HEK293 (cell line): ENCODE results near the gene TDRKH.

Experiments
- FEZF1 ChIP-seq: fragments of 450-650 bp; formaldehyde crosslinking; IDR thresholded peaks from 2 replicates; pipeline ENCODE4 v1.5.1; 2016; ENCODE audit warnings: missing biosample characterization, missing genetic modification characterization
- GLI4 ChIP-seq: fragments of 450-650 bp; formaldehyde crosslinking; IDR thresholded peaks from 2 replicates; pipeline ENCODE4 v1.5.1; 2016; ENCODE audit warnings: missing biosample characterization, missing genetic modification characterization
- GLIS2 ChIP-seq: fragments of 450-650 bp; formaldehyde crosslinking; IDR thresholded peaks from 2 replicates; pipeline ENCODE4 v1.5.1; 2016; ENCODE audit warnings: missing biosample characterization, missing genetic modification characterization
- HIC1 ChIP-seq: fragments of 450-650 bp; formaldehyde crosslinking; IDR thresholded peaks from 2 replicates; pipeline ENCODE4 v1.5.1; 2016; ENCODE audit warnings: missing biosample characterization, missing genetic modification characterization
- KLF8 ChIP-seq: fragments of 450-650 bp; formaldehyde crosslinking; IDR thresholded peaks from 2 replicates; pipeline ENCODE4 v1.5.1; 2016; ENCODE audit warnings: missing biosample characterization, missing genetic modification characterization
- MYNN ChIP-seq: fragments of 450-650 bp; formaldehyde crosslinking; IDR thresholded peaks from 2 replicates; pipeline ENCODE4 v1.5.1; 2016; ENCODE audit warnings: missing biosample characterization, missing genetic modification characterization, borderline replicate concordance
- OSR2 ChIP-seq: fragments of 450-650 bp; formaldehyde crosslinking; IDR thresholded peaks from 2 replicates; pipeline ENCODE4 v1.5.1; 2016; ENCODE audit warnings: missing biosample characterization, missing genetic modification characterization
- PATZ1 ChIP-seq: fragments of 450-650 bp; formaldehyde crosslinking; IDR thresholded peaks from 2 replicates; pipeline ENCODE4 v1.5.1; 2016; ENCODE audit warnings: missing biosample characterization, missing genetic modification characterization
- PRDM4 ChIP-seq: fragments of 450-650 bp; formaldehyde crosslinking; IDR thresholded peaks from 2 replicates; pipeline ENCODE4 v1.5.1; 2017; ENCODE audit warnings: missing biosample characterization, missing genetic modification characterization
- SCRT1 ChIP-seq: fragments of 450-650 bp; formaldehyde crosslinking; IDR thresholded peaks from 2 replicates; pipeline ENCODE4 v1.5.1; 2016; ENCODE audit warnings: missing biosample characterization, missing genetic modification characterization, borderline replicate concordance
- SP7 ChIP-seq: fragments of 450-650 bp; formaldehyde crosslinking; IDR thresholded peaks from 2 replicates; pipeline ENCODE4 v1.5.1; 2016; ENCODE audit warnings: missing biosample characterization, missing genetic modification characterization
- YY1 ChIP-seq: fragments of 450-650 bp; formaldehyde crosslinking; IDR thresholded peaks from 2 replicates; pipeline ENCODE4 v1.5.1; 2018; ENCODE audit warnings: missing biosample characterization, missing genetic modification characterization
- ZBTB48 ChIP-seq: fragments of 450-650 bp; formaldehyde crosslinking; IDR thresholded peaks from 2 replicates; pipeline ENCODE4 v1.5.1; 2016; ENCODE audit warnings: missing biosample characterization, missing genetic modification characterization
- ZNF10 ChIP-seq: fragments of 450-650 bp; formaldehyde crosslinking; IDR thresholded peaks from 2 replicates; pipeline ENCODE4 v1.5.1; 2017; ENCODE audit warnings: missing biosample characterization, missing genetic modification characterization
- ZNF112 ChIP-seq: fragments of 450-650 bp; formaldehyde crosslinking; IDR thresholded peaks from 2 replicates; pipeline ENCODE4 v1.5.0; 2017; ENCODE audit warnings: missing biosample characterization, missing genetic modification characterization
- ZNF19 ChIP-seq: fragments of 450-650 bp; formaldehyde crosslinking; IDR thresholded peaks from 2 replicates; pipeline ENCODE4; 2016; ENCODE audit warnings: missing biosample characterization, missing genetic modification characterization, low read depth
- ZNF239 ChIP-seq: fragments of 450-650 bp; formaldehyde crosslinking; IDR thresholded peaks from 2 replicates; pipeline ENCODE4 v1.5.1; 2016; ENCODE audit warnings: missing biosample characterization, missing genetic modification characterization
- ZNF266 ChIP-seq: fragments of 450-650 bp; formaldehyde crosslinking; IDR thresholded peaks from 2 replicates; pipeline ENCODE4 v1.5.1; 2016; ENCODE audit warnings: missing biosample characterization, missing genetic modification characterization, low read depth
- ZNF423 ChIP-seq: fragments of 450-650 bp; formaldehyde crosslinking; IDR thresholded peaks from 2 replicates; pipeline ENCODE4 v1.5.1; 2016; ENCODE audit warnings: missing biosample characterization, missing genetic modification characterization
- ZNF473 ChIP-seq: fragments of 450-650 bp; formaldehyde crosslinking; IDR thresholded peaks from 2 replicates; pipeline ENCODE4 v1.5.1; 2017; ENCODE audit warnings: missing biosample characterization, missing genetic modification characterization
- ZNF521 ChIP-seq: fragments of 450-650 bp; formaldehyde crosslinking; IDR thresholded peaks from 2 replicates; pipeline ENCODE4 v1.5.1; 2017; ENCODE audit warnings: missing biosample characterization, mild to moderate bottlenecking, missing genetic modification characterization
- ZNF561 ChIP-seq: fragments of 450-650 bp; IDR thresholded peaks from 2 replicates; pipeline ENCODE4 v1.5.1; 2018; ENCODE audit warnings: missing biosample characterization, missing genetic modification characterization, borderline replicate concordance
- ZNF664 ChIP-seq: fragments of 450-650 bp; formaldehyde crosslinking; IDR thresholded peaks from 2 replicates; pipeline ENCODE4 v1.5.1; 2016; ENCODE audit warnings: missing biosample characterization, missing genetic modification characterization
- TF ChIP-seq, protein P1 (sequence below): fragments of 450-650 bp; formaldehyde crosslinking; IDR thresholded peaks from 2 replicates; pipeline ENCODE4 v1.5.1; 2016; ENCODE audit warnings: missing biosample characterization, missing genetic modification characterization, low read depth
- TF ChIP-seq, protein P2 (sequence below): fragments of 450-650 bp; formaldehyde crosslinking; IDR thresholded peaks from 2 replicates; pipeline ENCODE4 v1.5.1; 2016; ENCODE audit warnings: missing biosample characterization, missing genetic modification characterization, borderline replicate concordance
- TF ChIP-seq, protein P3 (sequence below): fragments of 450-650 bp; formaldehyde crosslinking; IDR thresholded peaks from 2 replicates; pipeline ENCODE4 v1.5.1; 2016; ENCODE audit warnings: missing biosample characterization, missing genetic modification characterization, borderline replicate concordance

TDRKH gene

DNA sequence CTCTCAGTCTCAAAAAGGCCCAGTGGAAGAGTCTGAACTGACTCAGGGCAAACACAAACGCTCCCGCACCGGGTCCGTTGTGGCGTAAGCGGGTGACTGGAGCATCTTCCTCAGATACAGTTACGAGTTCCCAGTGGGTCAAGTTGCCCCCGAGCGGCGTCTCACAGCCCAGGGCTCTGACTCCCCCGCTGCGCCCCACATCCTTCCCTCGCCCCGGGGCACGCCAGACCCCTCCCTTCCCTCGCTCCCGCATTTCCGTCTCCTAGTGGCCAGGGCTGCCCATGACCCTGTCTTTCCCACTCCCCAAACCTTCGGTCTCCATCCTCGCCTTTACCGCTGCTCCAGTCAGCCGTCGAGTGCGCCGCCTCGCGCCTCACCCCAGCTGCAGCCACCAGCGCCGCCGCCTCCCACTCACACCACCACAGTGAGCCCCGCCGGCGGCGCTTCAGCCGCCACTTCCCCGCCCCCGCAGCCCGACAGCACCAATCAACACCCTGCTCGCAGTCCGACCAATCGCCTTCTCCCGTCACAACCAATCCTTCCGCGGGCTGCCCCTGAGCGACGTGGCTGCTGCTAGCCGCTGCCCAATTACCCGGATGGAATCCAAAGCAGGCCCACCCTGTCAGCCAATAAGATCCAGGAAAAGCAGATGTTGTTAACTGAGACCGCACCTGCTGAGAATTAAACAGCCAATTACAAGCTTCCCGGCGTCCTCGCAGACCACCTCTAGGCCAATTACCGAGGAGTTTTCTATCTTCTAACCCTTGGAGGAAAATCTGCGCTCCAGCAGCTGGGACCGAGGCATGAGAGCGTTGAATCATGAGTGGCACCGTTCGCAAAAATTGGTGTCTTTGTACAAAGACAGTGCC lies at the start of gene TDRKH (continued):
- peak; percentile 98 for TF ChIP-seq PATZ1 (tag by site-specific recombination)
- no peak for TF ChIP-seq ZNF19 (tag by site-specific recombination)
- peak; percentile 29; the same call in 1 of the 2 replicates for TF ChIP-seq OSR2
- no peak for TF ChIP-seq SCRT1 (tag by site-specific recombination)
- TF ChIP-seq ZNF239, result no peak
- no peak for TF ChIP-seq ZNF266 (tag by site-specific recombination)
- TF ChIP-seq FEZF1 (tag by site-specific recombination), result no peak
- TF ChIP-seq ZNF473 (tag by site-specific recombination), result no peak
- TF ChIP-seq ZNF112 (tag by site-specific recombination), result no peak
- TF ChIP-seq, protein P1, sequence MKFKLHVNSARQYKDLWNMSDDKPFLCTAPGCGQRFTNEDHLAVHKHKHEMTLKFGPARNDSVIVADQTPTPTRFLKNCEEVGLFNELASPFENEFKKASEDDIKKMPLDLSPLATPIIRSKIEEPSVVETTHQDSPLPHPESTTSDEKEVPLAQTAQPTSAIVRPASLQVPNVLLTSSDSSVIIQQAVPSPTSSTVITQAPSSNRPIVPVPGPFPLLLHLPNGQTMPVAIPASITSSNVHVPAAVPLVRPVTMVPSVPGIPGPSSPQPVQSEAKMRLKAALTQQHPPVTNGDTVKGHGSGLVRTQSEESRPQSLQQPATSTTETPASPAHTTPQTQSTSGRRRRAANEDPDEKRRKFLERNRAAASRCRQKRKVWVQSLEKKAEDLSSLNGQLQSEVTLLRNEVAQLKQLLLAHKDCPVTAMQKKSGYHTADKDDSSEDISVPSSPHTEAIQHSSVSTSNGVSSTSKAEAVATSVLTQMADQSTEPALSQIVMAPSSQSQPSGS (tag by site-specific recombination), result no peak
- TF ChIP-seq PRDM4 (tag by site-specific recombination), result peak; percentile 63
- peak; percentile 99 for TF ChIP-seq GLIS2 (tag by site-specific recombination)
- TF ChIP-seq, protein P2, sequence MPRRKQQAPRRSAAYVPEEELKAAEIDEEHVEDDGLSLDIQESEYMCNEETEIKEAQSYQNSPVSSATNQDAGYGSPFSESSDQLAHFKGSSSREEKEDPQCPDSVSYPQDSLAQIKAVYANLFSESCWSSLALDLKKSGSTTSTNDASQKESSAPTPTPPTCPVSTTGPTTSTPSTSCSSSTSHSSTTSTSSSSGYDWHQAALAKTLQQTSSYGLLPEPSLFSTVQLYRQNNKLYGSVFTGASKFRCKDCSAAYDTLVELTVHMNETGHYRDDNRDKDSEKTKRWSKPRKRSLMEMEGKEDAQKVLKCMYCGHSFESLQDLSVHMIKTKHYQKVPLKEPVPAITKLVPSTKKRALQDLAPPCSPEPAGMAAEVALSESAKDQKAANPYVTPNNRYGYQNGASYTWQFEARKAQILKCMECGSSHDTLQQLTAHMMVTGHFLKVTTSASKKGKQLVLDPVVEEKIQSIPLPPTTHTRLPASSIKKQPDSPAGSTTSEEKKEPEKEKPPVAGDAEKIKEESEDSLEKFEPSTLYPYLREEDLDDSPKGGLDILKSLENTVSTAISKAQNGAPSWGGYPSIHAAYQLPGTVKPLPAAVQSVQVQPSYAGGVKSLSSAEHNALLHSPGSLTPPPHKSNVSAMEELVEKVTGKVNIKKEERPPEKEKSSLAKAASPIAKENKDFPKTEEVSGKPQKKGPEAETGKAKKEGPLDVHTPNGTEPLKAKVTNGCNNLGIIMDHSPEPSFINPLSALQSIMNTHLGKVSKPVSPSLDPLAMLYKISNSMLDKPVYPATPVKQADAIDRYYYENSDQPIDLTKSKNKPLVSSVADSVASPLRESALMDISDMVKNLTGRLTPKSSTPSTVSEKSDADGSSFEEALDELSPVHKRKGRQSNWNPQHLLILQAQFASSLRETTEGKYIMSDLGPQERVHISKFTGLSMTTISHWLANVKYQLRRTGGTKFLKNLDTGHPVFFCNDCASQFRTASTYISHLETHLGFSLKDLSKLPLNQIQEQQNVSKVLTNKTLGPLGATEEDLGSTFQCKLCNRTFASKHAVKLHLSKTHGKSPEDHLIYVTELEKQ (tag by site-specific recombination), result peak; percentile 75; the same call in 1 of the 2 replicates
- peak; percentile 57 for TF ChIP-seq ZNF10 (tag by site-specific recombination)
- TF ChIP-seq ZNF561, result peak; percentile 61; the same call in 1 of the 2 replicates
- peak; percentile 84 for TF ChIP-seq ZBTB48
- TF ChIP-seq SP7, result peak; percentile 91
- no peak for TF ChIP-seq ZNF521 (tag by site-specific recombination)
- TF ChIP-seq ZNF664 (tag by site-specific recombination), result no peak
- TF ChIP-seq ZNF423 (tag by site-specific recombination), result no peak
- peak; percentile 85; the same call in 1 of the 2 replicates for TF ChIP-seq GLI4 (tag by site-specific recombination)
- TF ChIP-seq MYNN, result peak; percentile 65; the same call in 1 of the 2 replicates
- TF ChIP-seq HIC1 (tag by site-specific recombination), result peak; percentile 84
- no peak for TF ChIP-seq YY1
- TF ChIP-seq KLF8 (tag by site-specific recombination), result peak; percentile 86; the same call in 1 of the 2 replicates
- TF ChIP-seq, protein P3, sequence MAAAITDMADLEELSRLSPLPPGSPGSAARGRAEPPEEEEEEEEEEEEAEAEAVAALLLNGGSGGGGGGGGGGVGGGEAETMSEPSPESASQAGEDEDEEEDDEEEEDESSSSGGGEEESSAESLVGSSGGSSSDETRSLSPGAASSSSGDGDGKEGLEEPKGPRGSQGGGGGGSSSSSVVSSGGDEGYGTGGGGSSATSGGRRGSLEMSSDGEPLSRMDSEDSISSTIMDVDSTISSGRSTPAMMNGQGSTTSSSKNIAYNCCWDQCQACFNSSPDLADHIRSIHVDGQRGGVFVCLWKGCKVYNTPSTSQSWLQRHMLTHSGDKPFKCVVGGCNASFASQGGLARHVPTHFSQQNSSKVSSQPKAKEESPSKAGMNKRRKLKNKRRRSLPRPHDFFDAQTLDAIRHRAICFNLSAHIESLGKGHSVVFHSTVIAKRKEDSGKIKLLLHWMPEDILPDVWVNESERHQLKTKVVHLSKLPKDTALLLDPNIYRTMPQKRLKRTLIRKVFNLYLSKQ (tag by site-specific recombination), result no peak; the same call in 1 of the 2 replicates
